HG02973 (cell line): ENCODE data around the gene PECR.

Experiments used
- ATAC-seq: cut with Tn5 transposase; IDR thresholded peaks from one replicate; pipeline ENCODE4 v1.9.1; 2021; ENCODE audit warnings: moderate library complexity; ENCODE audit not compliant: unreplicated experiment

PECR gene

GRCh38 chr2:216081487-216082116, at the start of gene PECR, which contains the start of gene TMEM169:
TSS of gene PECR (minus strand) at chr2:216081809. CDS start at chr2:216081741, 68 bp downstream.
TSS of gene TMEM169 (plus strand) at chr2:216081919. CDS start at chr2:216095964, 14,045 bp downstream.
- peak; percentile 92 for ATAC-seq

GRCh38 chr2:216130346-216130971, 48.9 kb upstream of the PECR start:
- ATAC-seq = no peak

- no peak for ATAC-seq
Observed at GRCh38 chr2:216126943-216127342, 45.3 kb upstream of the PECR start.

GRCh38 chr2:216121255-216121654, 39.6 kb upstream of the PECR start:
- no peak for ATAC-seq

DNA sequence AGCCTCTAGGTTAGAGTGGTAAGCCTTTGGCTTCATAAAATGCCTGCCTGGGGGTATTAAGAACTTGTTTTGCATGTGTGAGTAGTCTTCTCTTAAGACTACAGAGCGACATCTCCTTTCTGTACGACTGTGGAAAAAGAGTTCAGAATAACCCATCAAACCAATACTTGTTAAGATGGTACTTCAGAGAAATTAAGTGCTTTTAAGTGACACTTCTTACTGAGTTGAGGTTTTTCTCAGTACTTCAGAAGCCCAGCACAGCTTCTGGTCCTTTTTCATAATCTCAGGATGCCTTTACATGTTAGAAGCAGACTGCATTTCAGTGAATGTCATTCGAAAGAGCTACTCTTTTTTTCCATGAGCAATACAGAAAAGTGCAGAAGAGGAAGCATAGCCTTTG, 38.4 kb upstream of the PECR start:
- no peak for ATAC-seq

DNA sequence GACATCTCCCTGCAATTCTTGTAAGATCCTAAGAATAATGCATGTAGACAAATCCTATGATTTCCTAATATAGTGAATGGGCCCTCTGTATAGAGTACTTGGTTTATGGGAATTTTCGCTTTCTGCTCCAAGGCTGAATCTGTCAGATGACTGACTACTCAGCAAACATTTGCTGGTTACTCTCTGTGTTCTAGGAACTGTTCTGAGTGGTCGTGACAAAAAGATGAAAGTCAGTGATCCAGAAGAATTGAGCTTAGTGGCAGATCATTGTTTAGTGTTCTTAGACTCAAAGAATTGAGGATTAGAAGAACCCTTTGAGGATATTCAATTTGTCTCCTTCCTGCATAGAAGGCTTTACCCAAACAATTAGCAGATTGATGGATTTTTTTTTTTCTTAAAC, 37.5 kb upstream of the PECR start:
- ATAC-seq = no peak

GRCh38 chr2:216118474-216118873, 36.9 kb upstream of the PECR start:
- no peak for ATAC-seq

GRCh38 chr2:216117561-216118340, 36.1 kb upstream of the PECR start:
- no peak for ATAC-seq

DNA sequence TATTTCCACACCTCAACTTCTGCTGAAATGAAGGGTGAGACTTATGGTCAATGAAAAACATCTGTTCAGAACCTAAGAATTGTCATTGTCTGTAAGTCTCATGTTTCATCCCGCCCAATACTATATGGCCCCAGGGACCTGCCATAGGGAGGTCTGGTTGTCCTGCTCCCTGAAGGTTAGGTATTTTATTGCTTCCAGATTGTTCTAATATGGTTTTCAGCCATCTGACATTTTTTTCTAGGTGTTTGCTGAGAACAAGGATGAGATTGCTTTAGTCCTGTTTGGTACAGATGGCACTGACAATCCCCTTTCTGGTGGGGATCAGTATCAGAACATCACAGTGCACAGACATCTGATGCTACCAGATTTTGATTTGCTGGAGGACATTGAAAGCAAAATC, 34.8 kb upstream of the PECR start:
- ATAC-seq = no peak

DNA sequence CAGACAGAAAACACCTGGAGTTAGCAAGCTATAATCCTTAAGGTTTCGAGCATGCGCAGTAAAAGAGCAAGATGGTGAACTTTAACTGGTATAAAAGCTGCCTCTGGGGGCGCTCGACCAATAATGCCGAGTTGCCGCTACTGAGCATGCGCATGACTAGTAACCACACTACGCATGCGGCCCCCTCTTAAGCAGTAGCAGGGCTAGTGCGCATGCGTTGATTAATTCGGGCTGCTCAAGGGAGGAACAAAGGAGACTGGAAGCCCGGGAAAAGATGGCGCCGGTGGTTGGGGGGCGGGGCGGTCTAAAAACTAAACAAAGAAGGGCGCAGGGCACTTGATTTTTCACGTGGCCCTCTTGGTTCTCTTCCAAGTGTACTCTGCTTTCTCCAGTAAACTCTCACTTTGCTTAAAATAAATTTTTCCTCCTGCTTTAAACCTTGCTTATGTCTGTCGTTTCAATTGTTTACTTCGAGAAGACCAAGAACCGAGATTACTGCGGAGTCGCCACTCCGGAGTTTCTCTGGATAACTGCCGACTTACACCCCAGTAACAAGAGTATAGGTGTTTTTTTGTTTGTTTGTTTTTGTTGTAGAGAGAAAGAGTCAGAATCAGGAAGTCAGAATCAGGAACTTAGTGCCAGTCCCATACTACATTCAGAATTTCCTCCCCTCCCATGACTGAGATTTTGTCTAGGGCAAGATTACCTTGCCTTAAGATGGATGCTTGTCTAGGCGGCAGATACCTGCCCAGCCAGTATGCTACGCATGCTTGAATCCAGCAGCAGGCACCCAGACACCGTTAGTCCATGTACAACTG, 33.3 kb upstream of the PECR start:
- peak; percentile 37 for ATAC-seq

GRCh38 chr2:216114382-216114713, 32.7 kb upstream of the PECR start:
- ATAC-seq = no peak

- ATAC-seq = peak; percentile 63
Observed at GRCh38 chr2:216113572-216113971, 32.0 kb upstream of the PECR start.

DNA sequence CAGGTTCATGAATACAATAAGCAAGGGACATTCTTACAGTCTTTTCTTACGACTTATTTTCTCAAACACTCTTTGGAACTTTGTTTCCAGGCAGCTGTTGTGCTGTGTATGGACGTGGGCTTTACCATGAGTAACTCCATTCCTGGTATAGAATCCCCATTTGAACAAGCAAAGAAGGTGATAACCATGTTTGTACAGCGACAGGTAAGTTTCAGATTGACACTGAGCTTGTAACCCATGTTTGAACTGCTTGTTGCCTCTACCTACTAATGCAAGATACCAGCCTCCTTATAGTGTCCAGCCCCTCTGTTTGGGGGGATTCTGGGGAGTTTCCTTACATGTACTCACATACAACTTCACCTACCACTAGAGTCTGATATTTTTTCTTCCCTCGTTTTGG, 31.3 kb upstream of the PECR start:
- ATAC-seq = no peak

GRCh38 chr2:216111122-216111521, 29.5 kb upstream of the PECR start:
- ATAC-seq = no peak

DNA sequence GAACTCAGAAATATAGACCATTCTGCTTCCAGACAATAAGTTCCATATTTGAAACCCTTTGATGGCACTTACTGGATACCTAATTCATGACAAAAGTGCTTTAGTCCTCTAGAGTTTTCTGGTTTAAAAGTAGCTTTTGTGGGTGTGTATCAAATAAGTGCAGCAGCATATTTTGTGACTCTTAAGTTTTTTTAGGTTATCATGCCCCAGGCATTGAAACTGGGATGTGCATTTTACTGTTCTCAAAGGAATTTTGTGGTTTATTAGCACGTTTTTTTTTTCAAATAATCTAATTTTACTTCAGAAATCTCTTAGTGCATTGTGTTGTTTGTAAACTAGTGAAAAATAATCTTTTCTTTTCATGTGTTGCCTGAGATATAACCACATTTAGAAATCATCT, 29.0 kb upstream of the PECR start:
- no peak for ATAC-seq

DNA sequence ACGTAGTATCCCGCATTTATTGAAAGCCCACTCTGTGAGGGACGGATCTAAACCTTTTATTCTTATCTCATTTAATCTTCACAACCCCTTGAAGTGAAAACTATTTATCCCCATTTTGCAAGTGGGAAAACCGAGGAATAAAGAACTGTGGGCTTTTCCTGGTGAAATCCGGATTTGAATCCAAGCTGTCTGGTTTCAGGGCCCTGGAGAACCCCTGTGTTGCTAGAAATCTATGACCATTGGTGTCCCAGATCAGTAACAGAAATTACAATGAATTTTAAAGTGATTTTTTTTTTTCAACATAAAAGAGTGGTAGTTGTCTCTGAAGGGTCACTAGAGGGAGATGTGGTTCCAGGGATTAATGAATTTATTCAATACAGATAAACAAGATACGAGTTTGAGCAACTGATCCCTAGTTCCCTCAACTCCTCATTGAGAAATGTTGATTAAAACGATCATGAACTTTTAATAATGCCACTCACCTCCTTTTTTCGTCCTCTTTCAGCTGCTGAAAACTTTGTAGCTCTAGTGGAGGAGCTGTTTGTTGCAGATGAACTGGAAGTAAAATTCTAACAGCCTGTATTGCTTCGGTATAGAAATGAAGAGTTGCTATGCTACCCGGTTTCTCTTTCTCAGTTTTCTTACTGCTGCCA, 28.5 kb upstream of the PECR start:
- peak; percentile 21 for ATAC-seq

- ATAC-seq = peak; percentile 45
Observed at GRCh38 chr2:216108967-216109921, 27.6 kb upstream of the PECR start, which contains the start of gene XRCC5. TSS of gene XRCC5 (plus strand) at chr2:216109348. CDS start at chr2:216109437, 89 bp downstream.

GRCh38 chr2:216108310-216108966, 26.8 kb upstream of the PECR start:
- no peak for ATAC-seq

DNA sequence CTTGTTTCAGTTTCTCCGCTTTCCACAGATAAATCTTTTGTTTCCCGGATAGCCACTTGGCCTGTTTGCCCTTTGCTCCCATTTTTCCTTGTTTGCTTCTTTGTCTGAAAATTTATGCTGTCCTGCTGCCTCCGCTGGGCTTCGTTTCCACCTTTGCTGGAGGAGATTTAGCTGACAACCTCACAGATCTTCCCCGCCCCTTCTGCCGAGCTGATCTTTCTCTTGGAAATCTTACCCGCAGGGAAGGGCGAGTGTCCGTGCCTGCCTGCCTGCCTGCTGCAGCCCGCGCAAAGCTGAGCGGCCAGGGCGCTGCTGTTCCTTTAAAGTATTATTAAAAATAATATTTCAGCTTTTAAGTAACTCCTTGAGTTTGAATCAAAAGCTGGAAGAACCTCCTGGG, 26.2 kb upstream of the PECR start:
- no peak for ATAC-seq
